T-helper 1 cell treated with Interleukin-12 subunit alpha and Interleukin-12 subunit beta and Interleukin-4 antibody, amounts not matched to agents 30 μg/mL and 1 μg/mL, for 36 hours (primary cell): Measurements from ENCODE around the gene SLC44A2.

Experiments
- H3K27ac Mint-ChIP-seq: one replicate; pipeline ENCODE4 v1.8.0; 2021; ENCODE audit warnings: mild to moderate bottlenecking, mixed read lengths
- H3K27me3 Mint-ChIP-seq: one replicate; pipeline ENCODE4 v1.8.0; 2021; ENCODE audit warnings: low read depth, mixed read lengths
- H3K36me3 Mint-ChIP-seq: one replicate; pipeline ENCODE4 v1.8.0; 2021; ENCODE audit warnings: low read depth, mixed read lengths
- H3K4me1 Mint-ChIP-seq: one replicate; pipeline ENCODE4 v1.8.0; 2021; ENCODE audit warnings: low read depth, mixed read lengths
- H3K4me3 Mint-ChIP-seq: one replicate; pipeline ENCODE4 v1.8.0; 2021; ENCODE audit warnings: mild to moderate bottlenecking, moderate library complexity, mixed read lengths
- H3K9me3 Mint-ChIP-seq: one replicate; pipeline ENCODE4 v1.8.0; 2021; ENCODE audit warnings: mixed read lengths

SLC44A2 gene

DNA sequence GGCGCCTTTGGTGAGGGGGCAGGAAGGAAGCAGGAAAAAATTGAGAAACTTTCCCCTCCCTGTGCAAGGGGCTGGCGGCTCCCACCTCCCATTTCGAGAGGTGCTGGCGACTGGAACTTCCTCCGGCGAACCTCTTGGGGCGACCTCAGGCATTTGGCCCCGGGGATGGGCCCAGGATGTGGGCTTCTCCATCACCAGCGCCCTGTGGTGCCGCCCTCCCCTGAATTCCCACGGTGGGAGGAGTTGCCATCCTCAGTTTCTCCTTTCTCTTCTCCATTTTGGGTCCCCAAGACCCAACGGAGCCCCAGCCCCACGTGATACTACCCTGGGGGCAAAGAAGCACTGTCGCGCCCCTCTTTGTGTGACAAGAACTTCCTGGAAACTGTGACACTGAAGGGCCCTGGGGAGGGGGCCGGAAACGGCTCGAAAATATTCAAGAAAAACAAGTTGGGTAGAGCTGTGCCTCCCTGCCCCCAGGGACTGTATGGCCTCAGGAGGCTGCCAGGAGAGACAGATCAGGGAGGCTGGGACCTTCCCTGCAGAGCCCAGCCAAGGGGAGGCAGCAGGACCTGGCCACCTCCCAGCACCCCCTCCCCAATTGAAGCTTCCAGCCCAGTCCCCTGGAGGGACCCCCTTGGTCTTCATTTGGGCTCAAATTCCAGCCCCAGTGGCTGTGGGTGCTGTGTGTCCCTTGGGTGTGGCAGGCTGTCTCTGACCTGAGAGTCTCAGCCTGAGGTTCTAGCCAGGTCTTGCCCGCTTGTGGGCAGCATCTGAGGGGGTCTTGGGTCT lies 22.1 kb upstream of the SLC44A2 start:
- no peaks in the 10 kb centered on the region for H3K9me3 Mint-ChIP-seq
- peaks cover 6% of the 10 kb centered on the region for H3K36me3 Mint-ChIP-seq
- peak overlapping the region; percentile 100 for H3K27ac Mint-ChIP-seq
- no peaks in the 10 kb centered on the region for H3K27me3 Mint-ChIP-seq
- H3K4me1 Mint-ChIP-seq: peaks cover 19% of the 10 kb centered on the region
- H3K4me3 Mint-ChIP-seq: peak overlapping the region; percentile 99

GRCh38 chr19:10603873-10604459 lies 21.4 kb upstream of the SLC44A2 start:
- Mint-ChIP-seq H3K27ac (peak overlapping the region; percentile 100), H3K4me3 (peak overlapping the region; percentile 99), H3K4me1 (peaks cover 19% of the 10 kb centered on the region), H3K36me3 (peaks cover 6% of the 10 kb centered on the region), H3K27me3 (no peaks in the 10 kb centered on the region), H3K9me3 (no peaks in the 10 kb centered on the region)

DNA sequence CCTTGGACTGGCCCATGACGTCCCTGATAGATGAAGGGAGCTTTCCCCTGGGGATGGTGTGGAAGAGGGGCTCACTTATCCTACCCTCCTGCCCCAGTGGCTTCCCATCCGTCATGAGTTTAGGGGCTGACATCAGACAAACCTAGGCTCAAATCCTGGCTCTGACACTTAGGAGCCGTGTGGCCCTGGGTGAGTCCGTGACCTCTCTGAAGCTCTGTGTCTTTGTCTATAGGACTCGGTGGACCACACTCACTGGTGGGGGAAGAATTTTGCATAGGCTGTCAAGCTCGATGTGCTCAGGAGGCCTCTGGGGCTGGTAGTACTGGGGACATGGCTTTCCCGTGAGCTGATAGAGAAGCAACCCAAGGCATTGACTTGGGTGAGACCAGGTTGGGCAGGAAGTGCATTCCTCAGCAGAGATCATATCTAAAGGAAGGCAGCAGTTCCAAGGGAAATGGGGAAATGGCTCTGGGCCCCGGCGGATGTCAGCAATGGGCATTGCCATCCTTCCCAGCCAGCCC lies 20.8 kb upstream of the SLC44A2 start:
- Mint-ChIP-seq H3K27ac (peak overlapping the region; percentile 100), H3K4me1 (peaks cover 19% of the 10 kb centered on the region), H3K9me3 (no peaks in the 10 kb centered on the region), H3K4me3 (peak overlapping the region; percentile 99), H3K36me3 (peaks cover 6% of the 10 kb centered on the region), H3K27me3 (no peaks in the 10 kb centered on the region)

DNA sequence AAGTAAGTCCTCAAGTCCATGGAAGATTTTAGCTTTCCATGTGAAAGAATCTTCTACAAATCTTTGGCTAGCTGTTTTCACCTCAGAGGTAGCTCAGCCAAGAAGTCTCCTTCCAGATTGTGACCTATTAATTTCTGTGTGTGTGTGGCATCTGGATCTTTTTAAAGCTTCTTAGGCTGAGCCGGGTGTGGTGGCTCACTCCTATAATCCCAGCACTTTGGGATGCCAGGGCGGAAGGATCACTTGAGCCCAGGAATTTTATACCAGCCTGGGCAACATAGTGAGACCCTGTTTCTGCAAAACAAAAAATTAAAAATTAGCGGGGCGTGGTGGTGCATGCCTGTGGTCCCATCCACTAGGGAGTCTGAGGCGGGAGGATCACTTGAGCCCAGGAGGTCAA lies 13.4 kb upstream of the SLC44A2 start:
- Mint-ChIP-seq H3K9me3 (no peaks in the 10 kb centered on the region), H3K4me1 (peaks cover 8% of the 10 kb centered on the region), H3K27ac (no peak overlapping the region), H3K36me3 (peaks cover 12% of the 10 kb centered on the region), H3K4me3 (no peak overlapping the region), H3K27me3 (no peaks in the 10 kb centered on the region)

DNA sequence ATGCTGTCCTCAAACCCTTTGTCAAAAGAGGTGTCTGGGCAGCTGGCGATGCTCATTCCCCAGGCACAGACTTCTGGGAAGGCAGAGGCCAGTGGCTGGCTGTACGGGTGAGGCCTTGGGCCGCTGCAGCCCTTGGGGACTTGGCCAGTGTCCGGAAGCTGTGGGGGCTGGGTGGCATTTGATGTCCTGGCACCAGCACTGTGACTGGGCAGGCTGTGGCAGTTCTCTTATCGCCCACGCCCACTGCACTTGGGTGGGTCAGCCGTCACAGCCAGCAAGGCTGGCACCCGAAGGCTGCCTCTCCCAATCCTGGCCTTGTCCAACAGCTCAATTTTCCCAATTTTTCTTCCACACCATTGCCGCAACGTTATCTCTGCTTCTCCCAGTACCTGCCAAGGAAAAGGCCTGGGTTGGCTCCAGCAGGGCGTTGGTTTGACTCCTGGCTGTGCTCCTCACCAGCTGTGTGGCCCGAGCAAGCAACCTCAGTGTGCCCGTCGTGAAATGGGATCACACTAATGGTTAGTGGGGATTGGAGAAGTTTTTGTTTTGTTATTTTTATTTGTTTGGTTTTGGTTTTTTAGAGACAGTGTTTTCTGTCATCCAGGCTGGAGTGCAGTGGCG lies 12.7 kb upstream of the SLC44A2 start:
- Mint-ChIP-seq H3K4me1 (peaks cover 6% of the 10 kb centered on the region), H3K4me3 (no peak overlapping the region), H3K27ac (no peak overlapping the region), H3K27me3 (no peaks in the 10 kb centered on the region), H3K36me3 (peaks cover 12% of the 10 kb centered on the region), H3K9me3 (no peaks in the 10 kb centered on the region)

DNA sequence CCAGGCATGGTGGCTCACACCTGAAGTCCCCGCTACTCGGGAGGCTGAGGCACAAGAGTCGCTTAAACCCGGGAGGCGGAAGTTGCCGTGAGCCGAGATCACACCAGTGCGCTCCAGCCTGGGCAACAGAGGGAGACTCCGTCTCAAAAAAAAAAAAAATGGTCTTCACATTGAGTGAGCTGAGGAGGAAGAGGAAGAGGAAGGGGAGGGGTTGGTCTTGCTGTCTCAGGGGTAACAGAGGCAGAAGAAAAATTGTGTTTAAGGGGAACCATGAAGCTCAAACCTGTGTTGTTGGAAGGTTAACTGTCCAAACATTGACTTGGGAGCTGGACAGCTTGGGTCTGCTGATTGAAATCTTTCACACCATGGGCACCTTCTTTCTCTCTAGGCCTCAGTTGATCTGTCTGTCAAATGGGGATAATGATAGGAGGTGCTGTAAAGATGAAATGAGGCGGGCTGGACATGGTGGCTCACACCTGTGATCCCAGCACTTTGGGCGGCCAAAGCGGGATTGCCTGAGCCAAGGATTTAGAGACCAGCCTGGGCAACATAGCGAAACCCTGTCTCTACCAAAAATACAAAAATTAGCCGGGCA lies 9.8 kb upstream of the SLC44A2 start:
- no peaks in the 10 kb centered on the region for H3K27me3 Mint-ChIP-seq
- peaks cover 7% of the 10 kb centered on the region for H3K4me1 Mint-ChIP-seq
- no peak overlapping the region for H3K27ac Mint-ChIP-seq
- peaks cover 15% of the 10 kb centered on the region for H3K36me3 Mint-ChIP-seq
- no peak overlapping the region for H3K4me3 Mint-ChIP-seq
- no peaks in the 10 kb centered on the region for H3K9me3 Mint-ChIP-seq

GRCh38 chr19:10617409-10618121 lies 7.8 kb upstream of the SLC44A2 start:
- H3K4me3 Mint-ChIP-seq: no peak overlapping the region
- no peak overlapping the region for H3K27ac Mint-ChIP-seq
- H3K9me3 Mint-ChIP-seq: no peaks in the 10 kb centered on the region
- no peaks in the 10 kb centered on the region for H3K27me3 Mint-ChIP-seq
- peaks cover 21% of the 10 kb centered on the region for H3K36me3 Mint-ChIP-seq
- H3K4me1 Mint-ChIP-seq: peaks cover 19% of the 10 kb centered on the region

GRCh38 chr19:10618846-10619245 lies 6.5 kb upstream of the SLC44A2 start:
- H3K27me3 Mint-ChIP-seq: no peaks in the 10 kb centered on the region
- H3K27ac Mint-ChIP-seq: no peak overlapping the region
- H3K4me1 Mint-ChIP-seq: peaks cover 20% of the 10 kb centered on the region
- H3K4me3 Mint-ChIP-seq: no peak overlapping the region
- no peaks in the 10 kb centered on the region for H3K9me3 Mint-ChIP-seq
- peaks cover 12% of the 10 kb centered on the region for H3K36me3 Mint-ChIP-seq

DNA sequence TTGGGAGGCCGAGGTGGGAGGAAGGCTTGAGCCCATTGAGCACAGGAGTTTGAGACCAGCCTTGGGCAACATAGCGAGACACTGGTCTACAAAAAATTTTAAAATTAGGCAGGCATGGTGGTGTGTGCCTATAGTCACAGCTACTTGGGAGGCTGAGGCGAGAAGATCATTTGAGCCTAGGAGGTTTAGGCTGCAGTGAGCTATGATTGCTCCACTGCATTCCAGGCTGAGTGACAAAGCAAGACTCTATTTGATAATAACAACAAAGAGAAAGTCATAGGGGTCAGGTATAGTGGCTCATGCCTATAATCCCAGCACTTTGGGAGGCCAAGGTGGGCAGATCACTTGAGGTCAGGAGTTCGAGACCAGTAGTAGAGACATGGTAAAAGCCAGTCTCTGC lies 4.6 kb upstream of the SLC44A2 start:
- no peaks in the 10 kb centered on the region for H3K27me3 Mint-ChIP-seq
- H3K27ac Mint-ChIP-seq: peak overlapping the region; percentile 49
- peaks cover 25% of the 10 kb centered on the region for H3K4me1 Mint-ChIP-seq
- peaks cover 12% of the 10 kb centered on the region for H3K36me3 Mint-ChIP-seq
- H3K4me3 Mint-ChIP-seq: no peak overlapping the region
- H3K9me3 Mint-ChIP-seq: no peaks in the 10 kb centered on the region

DNA sequence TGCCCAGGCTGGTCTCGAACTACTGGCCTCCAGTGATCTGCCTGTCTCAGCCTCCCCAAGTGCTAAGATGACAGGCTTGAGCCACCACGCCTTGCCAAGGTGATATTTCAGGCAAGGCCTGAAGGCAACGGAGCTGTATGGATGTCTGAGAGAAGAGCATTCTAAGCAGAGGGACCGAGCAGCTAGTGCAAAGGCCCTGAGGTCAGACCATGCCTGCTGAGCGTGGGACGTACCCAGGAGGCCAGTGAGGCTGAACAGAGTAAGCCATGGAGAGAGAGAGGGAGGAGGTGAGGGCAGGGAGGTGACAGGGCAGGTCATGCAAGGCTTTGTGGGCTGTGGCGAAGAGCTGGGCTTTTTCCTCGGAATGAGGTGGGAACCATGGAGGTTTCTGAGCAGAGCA lies 3.4 kb upstream of the SLC44A2 start:
- no peak overlapping the region for H3K4me3 Mint-ChIP-seq
- H3K9me3 Mint-ChIP-seq: no peaks in the 10 kb centered on the region
- H3K27ac Mint-ChIP-seq: peak overlapping the region; percentile 82
- no peaks in the 10 kb centered on the region for H3K27me3 Mint-ChIP-seq
- H3K36me3 Mint-ChIP-seq: peaks cover 12% of the 10 kb centered on the region
- peaks cover 26% of the 10 kb centered on the region for H3K4me1 Mint-ChIP-seq

DNA sequence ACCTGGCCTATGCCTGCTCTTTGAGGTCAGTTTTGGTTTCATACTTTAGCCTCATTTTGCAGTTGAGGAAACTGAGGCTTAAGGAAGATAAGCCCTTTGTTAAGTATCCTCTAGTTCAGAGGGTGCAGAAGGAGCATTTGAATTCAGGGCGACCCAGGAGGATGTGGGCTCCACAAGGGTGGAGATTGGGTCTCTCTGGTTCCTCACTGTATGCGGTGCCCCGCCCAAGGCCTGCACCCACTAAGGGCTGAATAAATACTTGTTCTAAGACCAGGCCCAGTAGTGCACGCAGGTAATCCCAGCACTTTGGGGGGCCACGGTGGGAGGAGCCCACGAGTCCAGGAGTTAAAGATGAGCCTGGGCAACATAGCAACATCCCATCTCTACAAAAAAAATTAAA lies 768 bp upstream of the SLC44A2 start:
- peaks cover 20% of the 10 kb centered on the region for H3K36me3 Mint-ChIP-seq
- H3K27ac Mint-ChIP-seq: peak overlapping the region; percentile 76
- H3K4me3 Mint-ChIP-seq: peak overlapping the region; percentile 28
- no peaks in the 10 kb centered on the region for H3K9me3 Mint-ChIP-seq
- no peaks in the 10 kb centered on the region for H3K27me3 Mint-ChIP-seq
- H3K4me1 Mint-ChIP-seq: peaks cover 28% of the 10 kb centered on the region

DNA sequence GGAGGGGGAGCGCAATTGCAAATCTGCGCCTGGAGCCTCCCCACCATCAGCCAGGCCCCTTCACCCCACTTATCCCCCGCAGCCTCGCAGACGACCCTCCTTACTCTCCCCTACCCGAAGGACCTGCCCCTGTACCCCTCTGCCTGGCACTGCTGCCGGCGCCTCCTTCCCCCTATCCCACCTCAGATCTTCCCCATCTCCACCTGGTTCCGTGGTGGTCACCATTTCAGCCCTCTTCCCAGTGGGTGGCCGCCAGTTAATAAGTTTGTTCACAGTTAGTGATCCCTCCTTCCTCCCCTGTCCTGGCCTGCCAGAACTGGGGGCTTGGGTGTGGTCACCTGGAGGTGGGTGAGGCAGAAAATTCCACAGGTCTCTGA lies 397 bp downstream of the SLC44A2 start:
- H3K4me1 Mint-ChIP-seq: peaks cover 24% of the 10 kb centered on the region
- H3K9me3 Mint-ChIP-seq: no peaks in the 10 kb centered on the region
- no peak overlapping the region for H3K27ac Mint-ChIP-seq
- H3K27me3 Mint-ChIP-seq: no peaks in the 10 kb centered on the region
- H3K36me3 Mint-ChIP-seq: peaks cover 20% of the 10 kb centered on the region
- H3K4me3 Mint-ChIP-seq: no peak overlapping the region

GRCh38 chr19:10631874-10632273 lies 6.5 kb downstream of the SLC44A2 start:
- no peak overlapping the region for H3K27ac Mint-ChIP-seq
- H3K27me3 Mint-ChIP-seq: no peaks in the 10 kb centered on the region
- H3K9me3 Mint-ChIP-seq: no peaks in the 10 kb centered on the region
- peaks cover 3% of the 10 kb centered on the region for H3K4me1 Mint-ChIP-seq
- H3K4me3 Mint-ChIP-seq: no peak overlapping the region
- peaks cover 41% of the 10 kb centered on the region for H3K36me3 Mint-ChIP-seq

GRCh38 chr19:10634430-10634829 lies 9.1 kb downstream of the SLC44A2 start:
- peaks cover 45% of the 10 kb centered on the region for H3K36me3 Mint-ChIP-seq
- H3K4me3 Mint-ChIP-seq: no peak overlapping the region
- H3K4me1 Mint-ChIP-seq: peaks cover 9% of the 10 kb centered on the region
- H3K27me3 Mint-ChIP-seq: no peaks in the 10 kb centered on the region
- no peaks in the 10 kb centered on the region for H3K9me3 Mint-ChIP-seq
- no peak overlapping the region for H3K27ac Mint-ChIP-seq
